Loucy (cell line): ENCODE data around the gene CYP1A2.
A peak's percentile ranks its signal among the peaks of the same experiment; 100 is the strongest.

Source experiments
- H2AFZ ChIP-seq: fragments of 200-600 bp; sonication (generic); 2 replicates; pipeline ENCODE4 v1.6.0; 2016; ENCODE audit warnings: antibody characterized with exemption, mild to moderate bottlenecking, low read length, moderate library complexity
- H3F3A ChIP-seq: fragments of 200-600 bp; 2 replicates; pipeline ENCODE4 v1.6.0; 2016; ENCODE audit warnings: antibody characterized with exemption, low read depth, mild to moderate bottlenecking
- H3K27me3 ChIP-seq: fragments of 200-600 bp; sonication (generic); 2 replicates; pipeline ENCODE4 v1.6.1; 2014; ENCODE audit warnings: low read length, mild to moderate bottlenecking; ENCODE audit not compliant: insufficient read depth, poor library complexity, severe bottlenecking
- H3K36me3 ChIP-seq: fragments of 200-600 bp; sonication (generic); 2 replicates; pipeline ENCODE4 v1.6.1; 2016; ENCODE audit warnings: low read length; ENCODE audit not compliant: insufficient read depth
- H3K4me1 ChIP-seq: fragments of 200-600 bp; sonication (generic); 2 replicates; pipeline ENCODE4 v1.5.1; 2014; ENCODE audit warnings: low read length, mild to moderate bottlenecking; ENCODE audit not compliant: insufficient read depth, poor library complexity, severe bottlenecking
- H3K4me2 ChIP-seq: fragments of 200-600 bp; sonication (generic); 2 replicates; pipeline ENCODE4 v1.6.0; 2014; ENCODE audit warnings: antibody characterized with exemption, low read length, low read depth, mild to moderate bottlenecking; ENCODE audit not compliant: poor library complexity, severe bottlenecking
- H3K4me3 ChIP-seq: fragments of 200-600 bp; sonication (generic); 2 replicates; pipeline ENCODE4 v1.5.1; 2014; ENCODE audit warnings: low read length, mild to moderate bottlenecking, mixed read lengths; ENCODE audit not compliant: poor library complexity, severe bottlenecking
- H3K79me2 ChIP-seq: fragments of 200-600 bp; sonication (generic); 2 replicates; pipeline ENCODE4 v1.6.1; 2014; ENCODE audit warnings: low read length; ENCODE audit not compliant: insufficient read depth
- H3K9ac ChIP-seq: fragments of 200-600 bp; sonication (generic); 2 replicates; pipeline ENCODE4 v1.6.0; 2014; ENCODE audit warnings: mild to moderate bottlenecking, low read depth, low read length, moderate library complexity; ENCODE audit not compliant: poor library complexity, severe bottlenecking
- H3K9me2 ChIP-seq: fragments of 200-600 bp; sonication (generic); replicated peaks from 2 replicates; pipeline ENCODE4 v1.6.1; 2016; ENCODE audit warnings: low read depth, low read length, mixed read lengths
- H3K9me3 ChIP-seq: fragments of 200-600 bp; sonication (generic); 2 replicates; pipeline ENCODE4 v1.6.1; 2014; ENCODE audit warnings: mild to moderate bottlenecking, antibody characterized with exemption, low read length, low read depth; ENCODE audit not compliant: insufficient read depth
- H4K20me1 ChIP-seq: fragments of 200-600 bp; sonication (generic); 2 replicates; pipeline ENCODE4 v1.6.0; 2014; ENCODE audit warnings: antibody characterized with exemption, low read length, mild to moderate bottlenecking; ENCODE audit not compliant: insufficient read depth, poor library complexity, severe bottlenecking
- EZH2phosphoT487 ChIP-seq: fragments of 200-600 bp; IDR thresholded peaks from 2 replicates; pipeline ENCODE4 v1.6.1; 2018; ENCODE audit warnings: antibody characterized with exemption, mild to moderate bottlenecking, moderate library complexity, borderline replicate concordance
- TF ChIP-seq, protein P1 (sequence below): fragments of 200-600 bp; sonication (generic); conservative IDR thresholded peaks from 2 replicates; pipeline ENCODE4 v1.5.1; 2014; ENCODE audit warnings: mild to moderate bottlenecking, antibody characterized with exemption, low read length

The CYP1A2 gene

DNA sequence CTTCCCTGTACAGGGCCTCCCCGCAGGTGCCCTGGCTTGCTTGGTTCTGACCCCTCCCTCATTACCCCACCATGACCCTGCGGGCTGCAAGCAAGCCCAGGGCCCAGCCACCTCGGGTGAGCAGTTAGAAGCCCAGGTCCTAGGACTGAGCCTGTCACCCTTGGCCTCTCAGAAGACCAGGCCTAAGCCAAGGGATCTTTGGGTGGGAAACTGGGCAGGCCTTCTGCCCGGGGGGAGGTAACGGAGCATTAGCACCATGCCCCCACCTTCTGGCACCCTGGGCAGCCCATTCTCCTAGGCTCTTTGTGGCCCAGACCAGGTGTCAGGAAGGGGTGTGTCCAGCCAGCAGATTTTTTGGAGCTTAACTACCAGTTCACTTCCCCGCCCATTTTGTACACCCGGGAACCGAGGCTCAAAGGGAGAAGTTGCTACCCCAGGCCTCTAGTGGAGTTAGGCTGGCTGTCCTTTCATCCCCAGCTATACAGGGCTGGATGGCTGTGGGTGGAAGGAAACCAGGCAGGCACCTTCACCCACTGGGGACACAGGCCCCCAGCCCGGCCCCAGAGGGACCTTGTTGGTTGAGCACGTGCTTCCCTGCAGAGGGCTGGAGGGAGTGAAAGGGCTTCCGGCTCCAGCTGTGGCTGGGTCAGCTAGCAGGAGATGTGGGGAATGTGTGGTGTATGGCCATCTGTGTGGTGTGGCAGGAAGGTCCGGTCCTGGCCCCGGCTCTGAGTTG lies 34.6 kb downstream of the CYP1A2 start:
- TF ChIP-seq, protein P1, sequence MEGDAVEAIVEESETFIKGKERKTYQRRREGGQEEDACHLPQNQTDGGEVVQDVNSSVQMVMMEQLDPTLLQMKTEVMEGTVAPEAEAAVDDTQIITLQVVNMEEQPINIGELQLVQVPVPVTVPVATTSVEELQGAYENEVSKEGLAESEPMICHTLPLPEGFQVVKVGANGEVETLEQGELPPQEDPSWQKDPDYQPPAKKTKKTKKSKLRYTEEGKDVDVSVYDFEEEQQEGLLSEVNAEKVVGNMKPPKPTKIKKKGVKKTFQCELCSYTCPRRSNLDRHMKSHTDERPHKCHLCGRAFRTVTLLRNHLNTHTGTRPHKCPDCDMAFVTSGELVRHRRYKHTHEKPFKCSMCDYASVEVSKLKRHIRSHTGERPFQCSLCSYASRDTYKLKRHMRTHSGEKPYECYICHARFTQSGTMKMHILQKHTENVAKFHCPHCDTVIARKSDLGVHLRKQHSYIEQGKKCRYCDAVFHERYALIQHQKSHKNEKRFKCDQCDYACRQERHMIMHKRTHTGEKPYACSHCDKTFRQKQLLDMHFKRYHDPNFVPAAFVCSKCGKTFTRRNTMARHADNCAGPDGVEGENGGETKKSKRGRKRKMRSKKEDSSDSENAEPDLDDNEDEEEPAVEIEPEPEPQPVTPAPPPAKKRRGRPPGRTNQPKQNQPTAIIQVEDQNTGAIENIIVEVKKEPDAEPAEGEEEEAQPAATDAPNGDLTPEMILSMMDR, result no peak
- no peak for TF ChIP-seq EZH2phosphoT487
- Histone ChIP-seq H3K4me3 (peak overlapping the region; percentile 83), H3F3A (peaks cover 3% of the 10 kb centered on the region; the same call in 1 of the 2 replicates), H4K20me1 (peaks cover 46% of the 10 kb centered on the region), H3K4me1 (peaks cover 70% of the 10 kb centered on the region), H3K36me3 (no peaks in the 10 kb centered on the region), H3K79me2 (peaks cover 76% of the 10 kb centered on the region), H3K4me2 (peak overlapping the region; percentile 95), H3K27me3 (no peaks in the 10 kb centered on the region), H3K9me2 (no peaks in the 10 kb centered on the region), H3K9ac (peak overlapping the region; percentile 96), H3K9me3 (no peaks in the 10 kb centered on the region), H2AFZ (no peak overlapping the region)

DNA sequence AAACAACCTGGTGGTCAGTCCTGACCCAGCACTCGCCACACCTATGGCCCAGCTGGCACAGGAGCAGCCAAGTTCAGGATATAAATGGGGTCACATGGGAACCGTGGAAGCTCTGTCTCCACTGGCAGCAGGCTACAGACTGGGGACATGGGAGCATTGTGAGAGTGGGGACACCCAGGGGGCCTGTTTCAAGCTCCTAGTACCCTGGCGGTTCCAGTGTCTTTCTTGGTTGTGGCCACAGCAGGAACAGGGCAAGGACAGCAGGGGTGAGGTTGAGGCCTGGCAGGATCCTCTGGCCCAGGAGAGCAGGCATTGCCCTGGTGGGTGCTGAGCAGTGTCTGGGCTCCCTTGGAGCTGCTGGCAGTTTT lies 35.1 kb downstream of the CYP1A2 start:
- H3K9me3 ChIP-seq, result no peaks in the 10 kb centered on the region
- peaks cover 68% of the 10 kb centered on the region for H3K4me1 ChIP-seq
- H3K4me2 ChIP-seq, result peak overlapping the region; percentile 95
- H3F3A ChIP-seq, result peaks cover 6% of the 10 kb centered on the region; the same call in 1 of the 2 replicates
- TF ChIP-seq EZH2phosphoT487, result no peak
- TF ChIP-seq, protein P1, result no peak
- H4K20me1 ChIP-seq, result peaks cover 51% of the 10 kb centered on the region
- peak overlapping the region; percentile 83 for H3K4me3 ChIP-seq
- H2AFZ ChIP-seq, result no peak overlapping the region
- no peaks in the 10 kb centered on the region for H3K27me3 ChIP-seq
- H3K9me2 ChIP-seq, result no peaks in the 10 kb centered on the region
- peak overlapping the region; percentile 96 for H3K9ac ChIP-seq
- H3K79me2 ChIP-seq, result peaks cover 78% of the 10 kb centered on the region
- no peaks in the 10 kb centered on the region for H3K36me3 ChIP-seq

DNA sequence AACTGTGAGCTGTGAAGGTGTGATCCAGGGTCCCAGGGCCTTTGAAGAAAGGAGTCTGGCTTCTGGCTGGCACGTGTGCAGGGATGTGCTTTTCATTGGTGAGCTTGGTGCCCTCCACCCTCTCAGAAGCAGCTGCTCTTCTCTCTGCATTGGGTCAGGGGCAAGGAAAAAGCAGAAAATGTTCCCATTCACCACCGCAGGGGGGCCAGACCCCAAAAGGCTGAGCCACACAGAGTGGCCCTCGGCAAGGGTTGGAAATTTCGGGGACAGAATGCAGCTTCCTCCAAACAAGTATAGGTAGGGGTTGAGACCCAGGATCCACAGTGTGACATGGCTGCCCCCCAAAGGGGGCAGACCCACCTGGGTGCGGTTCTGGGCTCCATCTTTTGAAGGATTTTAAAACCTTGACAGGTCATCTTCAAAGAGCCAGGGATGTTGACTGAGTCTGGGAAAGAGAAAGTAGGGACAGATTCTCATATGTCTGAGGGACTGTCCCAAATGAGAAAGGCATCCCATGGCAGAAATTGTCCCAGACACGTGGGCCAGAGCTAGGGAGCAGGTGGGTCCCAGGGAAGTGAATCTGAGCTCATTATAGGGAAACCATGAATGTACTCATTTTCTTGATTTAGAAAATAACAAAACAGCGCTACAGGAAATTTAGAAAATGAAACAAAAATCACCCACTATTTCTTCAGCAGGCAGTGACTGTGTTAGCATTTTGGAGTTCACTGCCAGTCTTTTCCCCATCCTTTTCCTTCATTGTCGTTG lies 36.0 kb downstream of the CYP1A2 start:
- Histone ChIP-seq H3K36me3 (no peaks in the 10 kb centered on the region), H3K4me2 (peak overlapping the region; percentile 95), H3K27me3 (no peaks in the 10 kb centered on the region), H3F3A (peaks cover 6% of the 10 kb centered on the region; the same call in 1 of the 2 replicates), H2AFZ (no peak overlapping the region), H4K20me1 (peaks cover 58% of the 10 kb centered on the region), H3K4me1 (peaks cover 67% of the 10 kb centered on the region), H3K9me2 (no peaks in the 10 kb centered on the region), H3K4me3 (peak overlapping the region; percentile 83), H3K79me2 (peaks cover 82% of the 10 kb centered on the region), H3K9me3 (no peaks in the 10 kb centered on the region), H3K9ac (peak overlapping the region; percentile 96)
- TF ChIP-seq, protein P1, result no peak
- TF ChIP-seq EZH2phosphoT487, result no peak
